Retinal pigment epithelial cell (primary cell): ENCODE measurements around the gene RWDD4.
"Not testable (repeated sequence)": the region's sequence is repeated elsewhere in the genome, so short reads cannot be mapped to it uniquely, and the experiment has no call there.

Experiments
- DNase-seq: peaks from one replicate; pipeline ENCODE4 v3.0.0-alpha.2; 2010; ENCODE audit warnings: low read depth
- H3K4me3 ChIP-seq: 2 replicates; pipeline ENCODE4 v1.5.1; 2011; ENCODE audit warnings: mild to moderate bottlenecking, low read length, control low read depth, moderate library complexity
- TF ChIP-seq, protein P1 (sequence below): conservative IDR thresholded peaks from 2 replicates; pipeline ENCODE4 v1.5.1; 2011; ENCODE audit warnings: low read depth, low read length, control low read depth, inconsistent platforms

Gene RWDD4

DNA sequence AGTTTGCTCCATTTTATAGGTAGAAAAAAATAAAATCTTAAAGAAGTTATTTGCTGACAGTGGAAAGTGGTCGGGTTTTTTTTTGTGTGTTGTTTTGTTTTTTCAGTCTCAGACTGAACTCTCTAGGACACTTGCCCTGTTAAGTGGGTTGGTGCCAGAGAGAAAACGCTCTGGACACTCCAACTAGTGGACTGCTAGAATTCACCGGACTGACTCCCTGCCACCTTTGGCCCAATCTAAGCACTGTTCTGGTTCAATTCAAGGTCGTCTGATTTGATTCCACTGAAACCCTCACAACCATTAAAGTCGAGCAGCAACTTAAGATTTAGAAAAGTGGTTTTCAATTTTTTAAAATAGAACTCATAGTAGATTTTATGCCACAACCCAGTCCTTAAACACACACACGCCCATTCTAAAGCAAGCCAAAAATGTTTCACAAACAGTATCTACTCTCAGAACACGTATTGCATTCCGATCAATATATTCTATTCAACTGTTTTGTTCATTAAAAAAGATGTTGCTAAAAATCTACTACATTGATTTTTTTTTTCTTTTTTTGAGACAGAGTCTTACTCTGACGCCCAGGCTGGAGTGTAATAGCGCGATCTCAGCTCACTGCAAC lies 27.3 kb downstream of the RWDD4 start:
- H3K4me3 ChIP-seq, result no peak overlapping the region
- no peak for DNase-seq
- TF ChIP-seq, protein P1, sequence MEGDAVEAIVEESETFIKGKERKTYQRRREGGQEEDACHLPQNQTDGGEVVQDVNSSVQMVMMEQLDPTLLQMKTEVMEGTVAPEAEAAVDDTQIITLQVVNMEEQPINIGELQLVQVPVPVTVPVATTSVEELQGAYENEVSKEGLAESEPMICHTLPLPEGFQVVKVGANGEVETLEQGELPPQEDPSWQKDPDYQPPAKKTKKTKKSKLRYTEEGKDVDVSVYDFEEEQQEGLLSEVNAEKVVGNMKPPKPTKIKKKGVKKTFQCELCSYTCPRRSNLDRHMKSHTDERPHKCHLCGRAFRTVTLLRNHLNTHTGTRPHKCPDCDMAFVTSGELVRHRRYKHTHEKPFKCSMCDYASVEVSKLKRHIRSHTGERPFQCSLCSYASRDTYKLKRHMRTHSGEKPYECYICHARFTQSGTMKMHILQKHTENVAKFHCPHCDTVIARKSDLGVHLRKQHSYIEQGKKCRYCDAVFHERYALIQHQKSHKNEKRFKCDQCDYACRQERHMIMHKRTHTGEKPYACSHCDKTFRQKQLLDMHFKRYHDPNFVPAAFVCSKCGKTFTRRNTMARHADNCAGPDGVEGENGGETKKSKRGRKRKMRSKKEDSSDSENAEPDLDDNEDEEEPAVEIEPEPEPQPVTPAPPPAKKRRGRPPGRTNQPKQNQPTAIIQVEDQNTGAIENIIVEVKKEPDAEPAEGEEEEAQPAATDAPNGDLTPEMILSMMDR, result no peak

DNA sequence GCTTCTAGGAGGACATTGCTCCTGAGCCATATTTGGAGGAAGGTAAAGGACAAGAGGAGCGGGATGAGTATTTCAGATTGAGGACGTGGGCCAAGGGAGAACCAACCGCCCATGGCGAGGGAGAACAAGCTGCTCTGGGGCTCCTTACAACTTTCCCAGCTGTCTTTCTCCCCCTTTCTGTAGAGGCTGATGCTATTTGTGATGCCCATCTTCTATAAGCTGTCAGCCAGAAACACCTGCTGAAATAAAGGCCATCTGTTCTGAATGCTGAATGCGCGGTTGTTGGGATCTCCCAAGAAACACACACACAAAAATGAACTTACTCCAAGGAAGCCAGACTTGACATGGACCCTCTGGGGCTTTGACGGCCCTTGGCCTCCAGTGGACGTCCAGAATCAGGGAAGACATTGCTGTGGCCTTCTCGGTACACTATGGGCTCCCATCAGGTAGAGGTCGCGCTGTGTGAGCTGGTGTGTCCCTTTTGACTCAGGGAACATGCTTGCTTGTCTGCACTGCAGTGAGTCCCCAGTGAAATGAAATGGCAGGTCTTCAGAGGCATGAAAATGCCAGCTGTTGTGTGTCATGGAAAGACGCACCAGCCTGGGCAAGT lies 30.9 kb downstream of the RWDD4 start:
- no peak for DNase-seq
- TF ChIP-seq, protein P1, result no peak

DNA sequence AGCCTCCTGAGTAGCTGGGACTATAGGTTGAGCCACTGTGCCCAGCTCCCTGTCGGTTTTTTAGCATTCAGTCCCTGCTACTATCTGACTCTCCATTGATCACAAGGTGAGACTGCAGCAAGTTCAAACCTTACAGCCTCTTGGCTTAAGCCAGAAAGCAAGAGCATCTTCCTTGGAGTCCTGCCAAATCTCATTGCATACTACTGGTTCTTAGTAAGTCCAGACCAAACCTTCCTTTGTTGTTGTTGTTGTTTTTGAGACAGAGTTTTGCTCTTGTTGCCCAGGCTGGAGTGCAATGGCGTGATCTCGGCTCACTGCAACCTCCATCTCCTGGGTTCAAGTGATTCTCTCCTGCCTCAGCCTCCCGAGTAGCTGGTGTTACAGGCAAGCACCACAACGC lies 31.7 kb downstream of the RWDD4 start:
- not testable (repeated sequence) for H3K4me3 ChIP-seq

More for the DNA sequence above, 30.9 kb downstream of the RWDD4 start:
- H3K4me3 ChIP-seq, result no peak overlapping the region

DNA sequence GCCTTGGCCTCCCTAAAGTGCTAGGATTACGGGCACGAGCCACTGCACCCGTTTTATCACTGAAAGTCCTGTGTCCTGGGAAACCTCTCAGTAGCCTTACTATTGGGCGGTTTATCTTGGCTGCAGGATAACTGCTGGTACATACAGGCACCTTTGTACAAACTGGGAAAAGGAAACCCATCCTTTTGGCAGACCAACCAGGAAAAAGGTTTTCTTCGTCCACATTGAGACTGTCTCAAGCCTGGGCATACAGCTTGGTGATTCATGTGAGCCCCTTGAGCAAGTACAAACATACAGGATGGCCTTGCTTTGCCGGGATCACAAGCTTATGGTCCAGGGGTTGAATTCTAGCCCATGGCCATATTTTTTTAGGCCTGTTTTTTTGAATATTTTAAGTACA lies 32.8 kb downstream of the RWDD4 start:
- no peak overlapping the region for H3K4me3 ChIP-seq
- TF ChIP-seq, protein P1, result no peak
- DNase-seq, result no peak

More for the DNA sequence above, 31.7 kb downstream of the RWDD4 start:
- DNase-seq, result not testable (repeated sequence)

DNA sequence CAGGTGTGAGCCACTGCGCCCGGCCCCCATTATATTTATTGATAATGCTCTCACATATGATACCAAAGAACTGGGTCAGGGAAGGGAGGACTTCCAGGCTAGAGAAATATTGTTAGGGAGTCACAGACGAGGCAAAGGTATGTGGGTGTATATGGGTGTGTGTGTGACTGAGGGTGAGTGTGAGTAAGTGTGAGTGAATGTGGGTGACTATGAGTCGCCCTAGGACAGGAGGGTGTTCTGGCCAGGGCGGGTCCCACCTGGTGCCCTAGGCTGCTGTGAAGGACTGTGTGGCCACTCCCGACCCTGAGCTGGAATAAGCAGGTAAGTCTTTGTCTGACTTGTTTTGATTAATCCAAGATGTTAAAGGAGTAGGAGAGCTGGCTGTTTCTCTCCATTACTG lies 34.4 kb downstream of the RWDD4 start:
- no peak overlapping the region for H3K4me3 ChIP-seq
- TF ChIP-seq, protein P1, result no peak
- no peak for DNase-seq

DNA sequence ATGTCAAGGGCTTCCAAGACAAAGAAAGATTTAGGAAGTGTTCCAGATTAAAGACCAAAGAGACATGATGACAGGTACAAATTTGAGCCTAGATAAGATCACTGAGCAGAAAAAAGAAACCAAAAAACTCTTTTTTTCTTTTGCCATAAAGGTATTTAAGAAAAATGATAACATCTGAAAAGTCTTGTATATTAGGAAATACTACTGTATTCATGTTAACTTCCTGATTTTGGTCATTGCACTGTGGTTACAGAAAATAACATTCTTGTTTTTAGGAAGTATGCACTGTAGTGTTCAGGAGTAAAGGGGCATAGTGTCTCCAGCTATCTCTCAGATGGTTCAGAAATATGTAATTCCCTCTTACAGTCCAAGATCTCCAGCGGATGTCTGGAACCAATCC lies 37.1 kb downstream of the RWDD4 start:
- TF ChIP-seq, protein P1, result no peak
- DNase-seq, result no peak
- H3K4me3 ChIP-seq, result no peak overlapping the region

DNA sequence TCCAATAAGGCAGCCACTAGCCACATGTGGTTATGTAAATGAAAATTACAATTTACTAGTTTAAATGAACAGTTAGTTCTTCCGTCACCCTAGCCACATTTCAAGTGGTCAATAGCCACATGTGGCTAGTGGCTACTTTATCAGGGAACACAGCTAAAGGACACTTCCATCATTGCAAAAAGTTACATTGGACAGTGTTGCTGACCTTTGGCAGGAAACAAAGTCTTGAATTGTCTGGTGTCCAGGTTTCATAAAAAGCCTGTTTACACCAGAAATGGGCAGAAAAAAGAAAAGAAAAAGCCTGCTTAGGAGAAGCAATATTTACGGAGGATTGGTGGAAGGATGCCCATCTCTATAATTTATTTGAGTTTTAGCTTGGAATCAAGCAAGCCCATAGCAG lies 38.6 kb downstream of the RWDD4 start:
- H3K4me3 ChIP-seq, result no peak overlapping the region
- TF ChIP-seq, protein P1, result no peak
- no peak for DNase-seq
